WTC11 (cell line): Measurements from ENCODE around the gene CNKSR3.

ENCODE experiments used
- E2F5 ChIP-seq: sonication (generic); formaldehyde crosslinking; IDR thresholded peaks from 2 replicates; pipeline ENCODE4 v1.8.1; 2022; ENCODE audit warnings: mild to moderate bottlenecking, moderate library complexity, missing genetic modification reagents
- ELF4 ChIP-seq: sonication (generic); formaldehyde crosslinking; IDR thresholded peaks from 2 replicates; pipeline ENCODE4 v1.8.1; 2022; ENCODE audit warnings: low read depth, mild to moderate bottlenecking, moderate library complexity, missing genetic modification reagents
- ESRRA ChIP-seq: sonication (generic); formaldehyde crosslinking; IDR thresholded peaks from 2 replicates; pipeline ENCODE4 v1.8.1; 2022; ENCODE audit warnings: mild to moderate bottlenecking, missing genetic modification reagents, borderline replicate concordance
- GABPB1 ChIP-seq: sonication (generic); formaldehyde crosslinking; IDR thresholded peaks from 2 replicates; pipeline ENCODE4 v1.8.1; 2023; ENCODE audit warnings: mild to moderate bottlenecking, missing genetic modification reagents
- HMGXB4 ChIP-seq: sonication (generic); formaldehyde crosslinking; IDR thresholded peaks from 2 replicates; pipeline ENCODE4 v1.8.1; 2023; ENCODE audit warnings: mild to moderate bottlenecking, moderate library complexity, missing genetic modification reagents
- JUN ChIP-seq: sonication (generic); formaldehyde crosslinking; IDR thresholded peaks from 2 replicates; pipeline ENCODE4 v1.8.0; 2023; ENCODE audit warnings: mild to moderate bottlenecking, missing genetic modification reagents
- KAT7 ChIP-seq: sonication (generic); formaldehyde crosslinking; IDR thresholded peaks from 2 replicates; pipeline ENCODE4 v1.8.1; 2023; ENCODE audit warnings: missing genetic modification reagents, mild to moderate bottlenecking, borderline replicate concordance
- MLX ChIP-seq: sonication (generic); formaldehyde crosslinking; IDR thresholded peaks from 2 replicates; pipeline ENCODE4 v1.8.1; 2023; ENCODE audit warnings: mild to moderate bottlenecking, missing genetic modification reagents, moderate library complexity
- NFYB ChIP-seq: sonication (generic); formaldehyde crosslinking; conservative IDR thresholded peaks from 2 replicates; pipeline ENCODE4 v1.8.0; 2022; ENCODE audit warnings: low read depth, missing genetic modification reagents
- TEAD1 ChIP-seq: sonication (generic); formaldehyde crosslinking; IDR thresholded peaks from 2 replicates; pipeline ENCODE4 v1.8.0; 2022; ENCODE audit warnings: mild to moderate bottlenecking, missing genetic modification reagents
- ZBTB21 ChIP-seq: sonication (generic); formaldehyde crosslinking; IDR thresholded peaks from 2 replicates; pipeline ENCODE4 v1.8.1; 2023; ENCODE audit warnings: mild to moderate bottlenecking, missing genetic modification reagents, borderline replicate concordance
- ZNF416 ChIP-seq: fragments of 250-450 bp; sonication (Bioruptor Pico); IDR thresholded peaks from 2 replicates; pipeline ENCODE4 v1.9.0; 2021; ENCODE audit warnings: mild to moderate bottlenecking, inconsistent platforms
- TF ChIP-seq, protein P1 (sequence below): fragments of 200-600 bp; IDR thresholded peaks from 2 replicates; pipeline ENCODE4 v1.8.0; 2022; ENCODE audit warnings: antibody characterized with exemption
- TF ChIP-seq, protein P2 (sequence below): sonication (generic); formaldehyde crosslinking; IDR thresholded peaks from 2 replicates; pipeline ENCODE4 v1.8.0; 2022; ENCODE audit warnings: mild to moderate bottlenecking, missing genetic modification reagents

GRCh38 chr6:154461348-154461747, 49.1 kb downstream of the CNKSR3 start:
- TF ChIP-seq, protein P1, sequence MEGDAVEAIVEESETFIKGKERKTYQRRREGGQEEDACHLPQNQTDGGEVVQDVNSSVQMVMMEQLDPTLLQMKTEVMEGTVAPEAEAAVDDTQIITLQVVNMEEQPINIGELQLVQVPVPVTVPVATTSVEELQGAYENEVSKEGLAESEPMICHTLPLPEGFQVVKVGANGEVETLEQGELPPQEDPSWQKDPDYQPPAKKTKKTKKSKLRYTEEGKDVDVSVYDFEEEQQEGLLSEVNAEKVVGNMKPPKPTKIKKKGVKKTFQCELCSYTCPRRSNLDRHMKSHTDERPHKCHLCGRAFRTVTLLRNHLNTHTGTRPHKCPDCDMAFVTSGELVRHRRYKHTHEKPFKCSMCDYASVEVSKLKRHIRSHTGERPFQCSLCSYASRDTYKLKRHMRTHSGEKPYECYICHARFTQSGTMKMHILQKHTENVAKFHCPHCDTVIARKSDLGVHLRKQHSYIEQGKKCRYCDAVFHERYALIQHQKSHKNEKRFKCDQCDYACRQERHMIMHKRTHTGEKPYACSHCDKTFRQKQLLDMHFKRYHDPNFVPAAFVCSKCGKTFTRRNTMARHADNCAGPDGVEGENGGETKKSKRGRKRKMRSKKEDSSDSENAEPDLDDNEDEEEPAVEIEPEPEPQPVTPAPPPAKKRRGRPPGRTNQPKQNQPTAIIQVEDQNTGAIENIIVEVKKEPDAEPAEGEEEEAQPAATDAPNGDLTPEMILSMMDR, result no peak
- TF ChIP-seq NFYB (CRISPR knock-in tag), result no peak
- no peak for TF ChIP-seq TEAD1
- no peak for TF ChIP-seq ZNF416 (CRISPR knock-in tag)
- TF ChIP-seq ELF4 (CRISPR knock-in tag), result no peak
- TF ChIP-seq E2F5 (CRISPR knock-in tag), result no peak
- TF ChIP-seq, protein P2, sequence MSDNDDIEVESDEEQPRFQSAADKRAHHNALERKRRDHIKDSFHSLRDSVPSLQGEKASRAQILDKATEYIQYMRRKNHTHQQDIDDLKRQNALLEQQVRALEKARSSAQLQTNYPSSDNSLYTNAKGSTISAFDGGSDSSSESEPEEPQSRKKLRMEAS, result no peak
- no peak for TF ChIP-seq MLX (CRISPR knock-in tag)
- TF ChIP-seq ZBTB21, result no peak
- TF ChIP-seq KAT7 (CRISPR knock-in tag), result no peak
- TF ChIP-seq ESRRA, result no peak
- TF ChIP-seq GABPB1 (CRISPR knock-in tag), result no peak
- no peak for TF ChIP-seq JUN (CRISPR knock-in tag)
- TF ChIP-seq HMGXB4 (CRISPR knock-in tag), result no peak
